ENCODE measurements around the gene NES. TPM values are rescaled to one million over a fixed set of nuclear protein-coding genes. Genes with fewer than 3 reads are reported as not detected.

NES gene
- total RNA-seq, 1 donor from 2014 or later = 265 TPM

- H3K36me3 Mint-ChIP-seq (ENCODE audit: low read depth) = no peaks in the 10 kb centered on the region
- no peak for TF ChIP-seq CTCF (conservative IDR thresholded peaks at IDR 0.05)
- no peaks in the 10 kb centered on the region for H3K9me3 Mint-ChIP-seq
- H3K27ac Mint-ChIP-seq (ENCODE audit: unreplicated experiment) = no peak overlapping the region
- DNase-seq (ENCODE audit: low read depth, low spot score) = no peak
- no peak overlapping the region for H3K4me3 Mint-ChIP-seq
- H3K4me1 Mint-ChIP-seq = peaks cover 5% of the 10 kb centered on the region
- peaks cover 59% of the 10 kb centered on the region for H3K27me3 Mint-ChIP-seq (ENCODE audit: low read depth)
Observed at GRCh38 chr1:156629823-156630449, 47.3 kb downstream of the NES start.

- peaks cover 72% of the 10 kb centered on the region for H3K27me3 Mint-ChIP-seq (ENCODE audit: low read depth)
- H3K9me3 Mint-ChIP-seq = no peaks in the 10 kb centered on the region
- H3K4me3 Mint-ChIP-seq = no peak overlapping the region
- H3K36me3 Mint-ChIP-seq (ENCODE audit: low read depth) = no peaks in the 10 kb centered on the region
- DNase-seq (ENCODE audit: low read depth, low spot score) = peak; percentile 55
- no peak overlapping the region for H3K27ac Mint-ChIP-seq (ENCODE audit: unreplicated experiment)
- peaks cover 5% of the 10 kb centered on the region for H3K4me1 Mint-ChIP-seq
- TF ChIP-seq CTCF (conservative IDR thresholded peaks at IDR 0.05) = peak; percentile 68
Observed at GRCh38 chr1:156627313-156627880, 49.8 kb downstream of the NES start.

GRCh38 chr1:156626079-156626438 is 51.1 kb downstream of the NES start:
- DNase-seq (ENCODE audit: low read depth, low spot score) = no peak
- peak overlapping the region; percentile 62 for H3K4me3 Mint-ChIP-seq
- peaks cover 5% of the 10 kb centered on the region for H3K4me1 Mint-ChIP-seq
- H3K9me3 Mint-ChIP-seq = no peaks in the 10 kb centered on the region
- peak; percentile 20 for TF ChIP-seq CTCF (conservative IDR thresholded peaks at IDR 0.05)
- no peak overlapping the region for H3K27ac Mint-ChIP-seq (ENCODE audit: unreplicated experiment)
- peaks cover 76% of the 10 kb centered on the region for H3K27me3 Mint-ChIP-seq (ENCODE audit: low read depth)
- no peaks in the 10 kb centered on the region for H3K36me3 Mint-ChIP-seq (ENCODE audit: low read depth)

GRCh38 chr1:156625436-156626078 is 51.6 kb downstream of the NES start:
- TF ChIP-seq CTCF (conservative IDR thresholded peaks at IDR 0.05) = peak; percentile 83
- peaks cover 75% of the 10 kb centered on the region for H3K27me3 Mint-ChIP-seq (ENCODE audit: low read depth)
- no peak overlapping the region for H3K27ac Mint-ChIP-seq (ENCODE audit: unreplicated experiment)
- H3K4me1 Mint-ChIP-seq = peaks cover 5% of the 10 kb centered on the region
- peak overlapping the region; percentile 62 for H3K4me3 Mint-ChIP-seq
- no peaks in the 10 kb centered on the region for H3K36me3 Mint-ChIP-seq (ENCODE audit: low read depth)
- DNase-seq (ENCODE audit: low read depth, low spot score) = peak; percentile 67
- no peaks in the 10 kb centered on the region for H3K9me3 Mint-ChIP-seq

- Mint-ChIP-seq H3K36me3 (ENCODE audit: low read depth) (no peaks in the 10 kb centered on the region), H3K4me3 (no peak overlapping the region), H3K9me3 (no peaks in the 10 kb centered on the region), H3K27ac (ENCODE audit: unreplicated experiment) (no peak overlapping the region), H3K27me3 (ENCODE audit: low read depth) (peaks cover 76% of the 10 kb centered on the region), H3K4me1 (peaks cover 5% of the 10 kb centered on the region)
- DNase-seq (ENCODE audit: low read depth, low spot score) = no peak
- TF ChIP-seq CTCF (conservative IDR thresholded peaks at IDR 0.05) = no peak
Observed at GRCh38 chr1:156624814-156625435, 52.3 kb downstream of the NES start.

All from neural crest cell (in vitro differentiated cells).